NCI-H1092 (cell line): ENCODE results near the gene MUSK.
"Not testable (repeated sequence)": the region's sequence is repeated elsewhere in the genome, so short reads cannot be mapped to it uniquely, and the experiment has no call there.

Experiments used
- DNase-seq: peaks from one replicate; lab custom pipeline; 2025; lab: John Stamatoyannopoulos, UW

The MUSK gene

GRCh38 chr9:110812886-110813285 lies 144.3 kb downstream of the MUSK start:
- DNase-seq = no peak

GRCh38 chr9:110814159-110814558 lies 145.6 kb downstream of the MUSK start:
- no peak for DNase-seq

GRCh38 chr9:110815361-110815760 lies 146.8 kb downstream of the MUSK start:
- no peak for DNase-seq

GRCh38 chr9:110820381-110820780 lies 151.8 kb downstream of the MUSK start:
- no peak for DNase-seq

- no peak for DNase-seq
Observed at GRCh38 chr9:110821064-110821463, 152.5 kb downstream of the MUSK start.

- not testable (repeated sequence) for DNase-seq
Observed at GRCh38 chr9:110825129-110825528, 156.5 kb downstream of the MUSK start.

- DNase-seq = no peak
Observed at GRCh38 chr9:110825950-110826349, 157.4 kb downstream of the MUSK start.

- not testable (repeated sequence) for DNase-seq
Observed at GRCh38 chr9:110826400-110826799, 157.8 kb downstream of the MUSK start.

GRCh38 chr9:110828264-110828663 lies 159.7 kb downstream of the MUSK start:
- no peak for DNase-seq

- DNase-seq = no peak
Observed at GRCh38 chr9:110830495-110830894, 161.9 kb downstream of the MUSK start.

GRCh38 chr9:110832926-110833325 lies 164.3 kb downstream of the MUSK start:
- DNase-seq = no peak

GRCh38 chr9:110835404-110835803 lies 166.8 kb downstream of the MUSK start:
- no peak for DNase-seq

GRCh38 chr9:110835859-110836271 lies 167.3 kb downstream of the MUSK start:
- no peak for DNase-seq

GRCh38 chr9:110837401-110838005 lies 168.9 kb downstream of the MUSK start:
- no peak for DNase-seq

GRCh38 chr9:110842169-110842568 lies 173.6 kb downstream of the MUSK start:
- DNase-seq = no peak

GRCh38 chr9:110842986-110843385 lies 174.4 kb downstream of the MUSK start:
- DNase-seq = no peak

- no peak for DNase-seq
Observed at GRCh38 chr9:110844121-110844520, 175.5 kb downstream of the MUSK start.

- no peak for DNase-seq
Observed at GRCh38 chr9:110846215-110846614, 177.6 kb downstream of the MUSK start.

GRCh38 chr9:110847671-110848070 lies 179.1 kb downstream of the MUSK start:
- no peak for DNase-seq

GRCh38 chr9:110850401-110851135 lies 182.0 kb downstream of the MUSK start:
- no peak for DNase-seq
